Neuronal stem cell (in vitro differentiated cells): Measurements from ENCODE around the gene SQSTM1.

Experiments
- DNase-seq: peaks from one replicate; pipeline ENCODE4 v3.0.0-alpha.2; 2013; ENCODE audit warnings: low spot score
- H2AFZ ChIP-seq: one replicate; pipeline ENCODE4 v1.6.1; 2013; ENCODE audit warnings: mild to moderate bottlenecking, low read length, inconsistent platforms
- H2AK5ac ChIP-seq: 2 replicates; pipeline ENCODE4 v1.6.1; 2013; ENCODE audit warnings: low read depth, mild to moderate bottlenecking, inconsistent platforms, low read length, moderate library complexity, mixed read lengths
- H2BK120ac ChIP-seq: 2 replicates; pipeline ENCODE4 v1.6.1; 2013; ENCODE audit warnings: low read depth, mild to moderate bottlenecking, inconsistent platforms, low read length, moderate library complexity, mixed read lengths
- H2BK12ac ChIP-seq: one replicate; pipeline ENCODE4 v1.6.1; 2013; ENCODE audit warnings: low read length, inconsistent platforms
- H2BK15ac ChIP-seq: 2 replicates; pipeline ENCODE4 v1.6.1; 2013; ENCODE audit warnings: mild to moderate bottlenecking, low read length, inconsistent platforms, mixed read lengths
- H2BK5ac ChIP-seq: one replicate; pipeline ENCODE4 v1.6.1; 2013; ENCODE audit warnings: inconsistent platforms, mild to moderate bottlenecking, low read length, moderate library complexity
- H3K14ac ChIP-seq: one replicate; pipeline ENCODE4 v1.6.1; 2013; ENCODE audit warnings: low read length, inconsistent platforms
- H3K18ac ChIP-seq: 2 replicates; pipeline ENCODE4 v1.6.1; 2013; ENCODE audit warnings: low read length, inconsistent platforms
- H3K23ac ChIP-seq: 2 replicates; pipeline ENCODE4 v1.6.1; 2013; ENCODE audit warnings: low read depth, mild to moderate bottlenecking, mixed read lengths, low read length, inconsistent platforms; ENCODE audit not compliant: poor library complexity
- H3K27ac ChIP-seq: replicated peaks from 3 replicates; pipeline ENCODE4 v1.5.1; 2013; ENCODE audit warnings: low read length, inconsistent platforms
- H3K27me3 ChIP-seq, 3 experiments: 2 replicates each; pipeline ENCODE4 v1.6.1; 2013; ENCODE audit warnings: low read length in 3 of 3, mild to moderate bottlenecking in 2 of 3, inconsistent platforms in 1 of 3, low read depth in 1 of 3, mixed read lengths in 1 of 3, moderate library complexity in 1 of 3; ENCODE audit not compliant: control insufficient read depth in 3 of 3, insufficient read depth in 3 of 3
- H3K36me3 ChIP-seq, 2 donors: replicated peaks in 1 of 2; 2 replicates each; pipeline ENCODE4 v1.6.1; 2013; ENCODE audit warnings: low read length in 2 of 2; ENCODE audit not compliant: control insufficient read depth in 2 of 2, insufficient read depth in 2 of 2
- H3K4ac ChIP-seq: 2 replicates; pipeline ENCODE4 v1.6.1; 2013; ENCODE audit warnings: inconsistent platforms, mild to moderate bottlenecking, low read length, moderate library complexity
- H3K4me1 ChIP-seq, 2 donors: 1 replicate in 1 of 2; 2 replicates in 1 of 2; pipeline ENCODE4 v1.6.1; 2013; ENCODE audit warnings: low read length in 2 of 2, low read depth in 1 of 2; ENCODE audit not compliant: control insufficient read depth in 2 of 2, insufficient read depth in 1 of 2
- H3K4me2 ChIP-seq: one replicate; pipeline ENCODE4 v1.6.1; 2013; ENCODE audit warnings: mild to moderate bottlenecking, low read length, inconsistent platforms; ENCODE audit not compliant: insufficient read depth, poor library complexity, severe bottlenecking
- H3K4me3 ChIP-seq, 2 donors: 2 replicates each; pipeline ENCODE4 v1.5.1; 2013; ENCODE audit warnings: low read length in 2 of 2, mild to moderate bottlenecking in 2 of 2, inconsistent platforms in 1 of 2, moderate library complexity in 1 of 2
- H3K79me1 ChIP-seq: one replicate; pipeline ENCODE4 v1.6.1; 2013; ENCODE audit warnings: low read depth, mild to moderate bottlenecking, inconsistent platforms, low read length, moderate library complexity
- H3K9ac ChIP-seq: one replicate; pipeline ENCODE4 v1.6.1; 2013; ENCODE audit warnings: mild to moderate bottlenecking, low read depth, low read length, inconsistent platforms; ENCODE audit not compliant: poor library complexity
- H3K9me3 ChIP-seq, 2 donors: replicated peaks in 1 of 2; 2 replicates each; pipeline versions ENCODE3 to v1.6.1; 2013; ENCODE audit warnings: low read length in 2 of 2, mild to moderate bottlenecking in 2 of 2, inconsistent platforms in 1 of 2, low read depth in 1 of 2, mixed read lengths in 1 of 2, moderate library complexity in 1 of 2; ENCODE audit not compliant: control insufficient read depth in 2 of 2, insufficient read depth in 1 of 2
- H4K8ac ChIP-seq: one replicate; pipeline ENCODE4 v1.6.1; 2013; ENCODE audit warnings: low read depth, mild to moderate bottlenecking, inconsistent platforms, low read length, moderate library complexity
- H4K91ac ChIP-seq: one replicate; pipeline ENCODE4 v1.6.1; 2013; ENCODE audit warnings: low read length, low read depth, mild to moderate bottlenecking, inconsistent platforms; ENCODE audit not compliant: poor library complexity
- WGBS, 2 donors: extraction: QIAGEN DNeasy Blood & Tissue Kit; methylation state at CpG; one replicate each; pipeline ENCODE4 v1.1.7; 2013; ENCODE audit warnings: missing lambda C conversion rate in 2 of 2, mixed read lengths in 1 of 2; ENCODE audit not compliant: insufficient read length in 2 of 2, insufficient replicate concordance in 1 of 2; ENCODE audit errors: extremely low coverage in 2 of 2; 5-methylcytosine and 5-hydroxymethylcytosine counted together

Gene SQSTM1

GRCh38 chr5:179864686-179865085, 44.0 kb downstream of the SQSTM1 start:
- peak overlapping the region; percentile 40 for H3K23ac ChIP-seq
- no peak for DNase-seq
- peaks cover 39 to 74% of the 10 kb centered on the region in 2 donors for H3K36me3 ChIP-seq
- no peak overlapping the region for H2BK5ac ChIP-seq
- H3K4me3 ChIP-seq, result no peak overlapping the region
- H3K4me1 ChIP-seq, result peaks cover 2 to 13% of the 10 kb centered on the region in 2 donors
- H4K91ac ChIP-seq, result no peak overlapping the region
- H3K4ac ChIP-seq, result no peak overlapping the region
- peaks cover 2 to 5% of the 10 kb centered on the region in 2 donors for H3K9me3 ChIP-seq
- WGBS, 2 donors, result no CpG with 5 or more reads among the region's 7 CpGs
- H3K18ac ChIP-seq, result no peak overlapping the region
- H2BK15ac ChIP-seq, result no peak overlapping the region
- no peak overlapping the region for H3K4me2 ChIP-seq
- H2AFZ ChIP-seq, result no peak overlapping the region
- H2BK12ac ChIP-seq, result no peak overlapping the region
- H4K8ac ChIP-seq, result no peak overlapping the region
- H3K9ac ChIP-seq, result no peak overlapping the region
- no peaks in the 10 kb centered on the region for H3K27me3 ChIP-seq
- no peak overlapping the region for H2BK120ac ChIP-seq
- no peak overlapping the region for H2AK5ac ChIP-seq
- peaks cover 3% of the 10 kb centered on the region for H3K79me1 ChIP-seq
- H3K14ac ChIP-seq, result no peak overlapping the region
- no peak overlapping the region for H3K27ac ChIP-seq

GRCh38 chr5:179865491-179866240, 45.0 kb downstream of the SQSTM1 start:
- Histone ChIP-seq H3K27me3 (no peaks in the 10 kb centered on the region), H3K18ac (no peak overlapping the region), H4K8ac (no peak overlapping the region), H3K4me2 (no peak overlapping the region), H3K23ac (no peak overlapping the region), H2AK5ac (no peak overlapping the region), H3K27ac (no peak overlapping the region), H3K4ac (no peak overlapping the region), H3K4me1 (peaks cover 0 to 15% of the 10 kb centered on the region in 2 donors), H2BK120ac (no peak overlapping the region), H2AFZ (no peak overlapping the region), H3K4me3 (no peak overlapping the region), H4K91ac (no peak overlapping the region), H2BK12ac (no peak overlapping the region), H3K36me3 (peaks cover 40 to 84% of the 10 kb centered on the region in 2 donors), H2BK15ac (no peak overlapping the region), H3K9ac (no peak overlapping the region), H3K14ac (no peak overlapping the region), H3K79me1 (peaks cover 4% of the 10 kb centered on the region), H2BK5ac (peak overlapping the region; percentile 33), H3K9me3 (peaks cover 2 to 5% of the 10 kb centered on the region in 2 donors)
- WGBS, 2 donors, result no CpG with 5 or more reads among the region's 15 CpGs
- no peak for DNase-seq

- no peak overlapping the region for H3K27ac ChIP-seq
- H4K91ac ChIP-seq, result no peak overlapping the region
- no CpG with 5 or more reads among the region's 21 CpGs for WGBS, 2 donors
- H2AK5ac ChIP-seq, result peak overlapping the region; percentile 60
- H3K9me3 ChIP-seq, result peaks cover 2 to 5% of the 10 kb centered on the region in 2 donors
- H3K4me1 ChIP-seq, result peaks cover 0 to 15% of the 10 kb centered on the region in 2 donors
- H4K8ac ChIP-seq, result peak overlapping the region; percentile 66
- no peak overlapping the region for H2BK15ac ChIP-seq
- H3K4me2 ChIP-seq, result no peak overlapping the region
- no peak overlapping the region for H3K4ac ChIP-seq
- no peaks in the 10 kb centered on the region for H3K27me3 ChIP-seq
- H3K79me1 ChIP-seq, result peaks cover 4% of the 10 kb centered on the region
- no peak overlapping the region for H2AFZ ChIP-seq
- no peak overlapping the region for H3K4me3 ChIP-seq
- peak overlapping the region; percentile 33 for H2BK5ac ChIP-seq
- H3K9ac ChIP-seq, result no peak overlapping the region
- DNase-seq, result no peak
- no peak overlapping the region for H2BK120ac ChIP-seq
- H3K23ac ChIP-seq, result peak overlapping the region; percentile 17
- H2BK12ac ChIP-seq, result no peak overlapping the region
- H3K36me3 ChIP-seq, result peaks cover 47 to 88% of the 10 kb centered on the region in 2 donors
- H3K14ac ChIP-seq, result no peak overlapping the region
- H3K18ac ChIP-seq, result no peak overlapping the region
These were observed 45.8 kb downstream of the SQSTM1 start for GRCh38 chr5:179866241-179867078.

- H3K4me1 ChIP-seq, result peaks cover 0 to 15% of the 10 kb centered on the region in 2 donors
- no peak overlapping the region for H4K8ac ChIP-seq
- no peak overlapping the region for H4K91ac ChIP-seq
- no peak overlapping the region for H2BK120ac ChIP-seq
- no peak overlapping the region for H3K23ac ChIP-seq
- no peak overlapping the region for H3K4me3 ChIP-seq
- H2AK5ac ChIP-seq, result no peak overlapping the region
- no peak overlapping the region for H2BK15ac ChIP-seq
- H3K9me3 ChIP-seq, result peaks cover 0 to 4% of the 10 kb centered on the region in 2 donors
- no peak for DNase-seq
- H3K36me3 ChIP-seq, result peaks cover 47 to 86% of the 10 kb centered on the region in 2 donors
- no CpG with 5 or more reads among the region's 6 CpGs for WGBS, 2 donors
- no peak overlapping the region for H2AFZ ChIP-seq
- no peak overlapping the region for H2BK12ac ChIP-seq
- no peak overlapping the region for H3K27ac ChIP-seq
- H3K4me2 ChIP-seq, result no peak overlapping the region
- no peak overlapping the region for H3K4ac ChIP-seq
- no peak overlapping the region for H3K18ac ChIP-seq
- peaks cover 4% of the 10 kb centered on the region for H3K79me1 ChIP-seq
- no peaks in the 10 kb centered on the region for H3K27me3 ChIP-seq
- no peak overlapping the region for H3K14ac ChIP-seq
- no peak overlapping the region for H2BK5ac ChIP-seq
- H3K9ac ChIP-seq, result no peak overlapping the region
These were observed 46.4 kb downstream of the SQSTM1 start for GRCh38 chr5:179867079-179867465.
